KMS-11 (cell line): Measurements from ENCODE around the gene CEP41.

Source experiments
- H2AFZ ChIP-seq: fragments of 200-600 bp; sonication (generic); 2 replicates; pipeline ENCODE4 v1.6.1; 2016; ENCODE audit warnings: antibody characterized with exemption, mixed run types, low read depth
- H3K27ac ChIP-seq: fragments of 200-600 bp; sonication (generic); 2 replicates; pipeline ENCODE4 v1.6.1; 2016; ENCODE audit warnings: mild to moderate bottlenecking, mixed run types
- H3K27me3 ChIP-seq: fragments of 200-600 bp; sonication (generic); 2 replicates; pipeline ENCODE4 v1.6.1; 2017; ENCODE audit warnings: mild to moderate bottlenecking, low read depth, mixed run types, moderate library complexity; ENCODE audit not compliant: insufficient read depth
- H3K36me3 ChIP-seq: fragments of 200-600 bp; sonication (generic); 2 replicates; pipeline ENCODE4 v1.6.1; 2017; ENCODE audit warnings: mild to moderate bottlenecking, mixed run types; ENCODE audit not compliant: insufficient read depth
- H3K4me1 ChIP-seq: fragments of 200-600 bp; sonication (generic); 2 replicates; pipeline ENCODE4 v1.6.1; 2016; ENCODE audit warnings: mild to moderate bottlenecking, low read depth, mixed run types; ENCODE audit not compliant: poor library complexity, severe bottlenecking
- H3K4me2 ChIP-seq: fragments of 200-600 bp; sonication (generic); 2 replicates; pipeline ENCODE4 v1.7.0; 2016; ENCODE audit warnings: mild to moderate bottlenecking, mixed run types
- H3K4me3 ChIP-seq: fragments of 200-600 bp; sonication (generic); IDR thresholded peaks from 2 replicates; pipeline ENCODE4 v1.6.1; 2017; ENCODE audit warnings: low read depth, low read length, mixed read lengths; ENCODE audit not compliant: insufficient read depth
- H3K79me2 ChIP-seq: fragments of 200-600 bp; sonication (generic); 2 replicates; pipeline ENCODE4 v1.6.1; 2016; ENCODE audit warnings: low read depth, mixed run types; ENCODE audit not compliant: insufficient read depth
- H3K9ac ChIP-seq: fragments of 200-600 bp; sonication (generic); 2 replicates; pipeline ENCODE4 v1.6.1; 2016; ENCODE audit warnings: mild to moderate bottlenecking, mixed run types
- H4K20me1 ChIP-seq: fragments of 200-600 bp; sonication (generic); 2 replicates; pipeline ENCODE4 v1.6.1; 2016; ENCODE audit warnings: mild to moderate bottlenecking, mixed run types; ENCODE audit not compliant: insufficient read depth
- CTCF ChIP-seq: fragments of 200-600 bp; sonication (generic); conservative IDR thresholded peaks from 2 replicates; pipeline ENCODE4 v1.6.1; 2017; ENCODE audit warnings: low read depth, mild to moderate bottlenecking, antibody characterized with exemption, low read length, moderate library complexity, mixed read lengths

The CEP41 gene

GRCh38 chr7:130417213-130417612 is 23.6 kb downstream of the CEP41 start:
- Histone ChIP-seq H3K4me3 (no peak overlapping the region), H3K4me1 (peaks cover 23% of the 10 kb centered on the region), H2AFZ (no peak overlapping the region)

GRCh38 chr7:130415006-130415405 is 25.8 kb downstream of the CEP41 start:
- Histone ChIP-seq H3K27me3 (no peaks in the 10 kb centered on the region), H3K4me3 (no peak overlapping the region), H4K20me1 (no peaks in the 10 kb centered on the region), H3K9ac (no peak overlapping the region), H3K4me2 (no peak overlapping the region), H3K4me1 (peaks cover 7% of the 10 kb centered on the region), H3K79me2 (no peaks in the 10 kb centered on the region), H3K36me3 (no peaks in the 10 kb centered on the region), H2AFZ (no peak overlapping the region), H3K27ac (no peak overlapping the region)
- TF ChIP-seq CTCF = no peak

More at GRCh38 chr7:130417213-130417612, 23.6 kb downstream of the CEP41 start:
- H3K9ac ChIP-seq = no peak overlapping the region
- no peaks in the 10 kb centered on the region for H3K36me3 ChIP-seq
- H3K4me2 ChIP-seq = no peak overlapping the region
- H3K79me2 ChIP-seq = no peaks in the 10 kb centered on the region
- TF ChIP-seq CTCF = no peak
- no peaks in the 10 kb centered on the region for H3K27me3 ChIP-seq
- H4K20me1 ChIP-seq = no peaks in the 10 kb centered on the region
- H3K27ac ChIP-seq = no peak overlapping the region

- Histone ChIP-seq H3K4me3 (no peak overlapping the region), H3K4me1 (no peaks in the 10 kb centered on the region), H2AFZ (no peak overlapping the region), H3K27ac (no peak overlapping the region), H3K79me2 (no peaks in the 10 kb centered on the region), H3K36me3 (no peaks in the 10 kb centered on the region), H3K27me3 (no peaks in the 10 kb centered on the region), H3K9ac (no peak overlapping the region), H4K20me1 (no peaks in the 10 kb centered on the region), H3K4me2 (no peak overlapping the region)
- TF ChIP-seq CTCF = no peak
These were observed 27.6 kb downstream of the CEP41 start for GRCh38 chr7:130413201-130413600.

DNA sequence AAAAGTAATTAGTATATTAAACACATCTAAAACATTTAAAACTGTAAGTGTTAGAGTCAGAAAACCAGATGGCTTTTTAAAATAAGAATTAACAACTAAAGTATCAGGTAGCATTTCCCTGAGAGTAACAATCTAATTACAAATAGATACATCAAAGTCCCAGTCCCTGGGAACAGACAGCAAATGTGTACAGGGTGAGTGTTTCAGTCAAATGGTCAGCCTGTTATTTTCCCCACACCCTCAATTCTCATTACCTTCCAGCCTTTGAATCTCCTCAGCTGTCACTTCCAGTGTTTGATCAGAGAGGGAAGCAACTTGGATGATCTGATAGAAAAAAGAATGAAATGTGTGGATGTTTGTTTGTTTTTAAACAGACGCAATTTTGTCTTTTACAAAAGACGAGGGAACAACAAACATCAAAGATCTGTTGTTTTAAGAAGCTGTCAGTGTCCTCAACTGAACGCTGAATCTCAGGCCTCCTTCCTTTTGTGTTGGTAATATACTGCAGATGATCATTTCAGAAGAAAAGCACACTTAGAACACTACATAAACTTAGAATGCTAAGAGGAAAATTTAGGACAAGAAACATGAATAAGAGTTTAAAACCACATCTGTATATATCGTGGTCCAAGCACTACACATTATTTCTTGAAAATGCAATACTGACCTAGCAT is 29.8 kb downstream of the CEP41 start:
- Histone ChIP-seq H3K27ac (no peak overlapping the region), H2AFZ (no peak overlapping the region), H3K79me2 (no peaks in the 10 kb centered on the region), H4K20me1 (no peaks in the 10 kb centered on the region), H3K4me1 (no peaks in the 10 kb centered on the region), H3K9ac (no peak overlapping the region), H3K27me3 (no peaks in the 10 kb centered on the region), H3K4me3 (no peak overlapping the region), H3K4me2 (no peak overlapping the region), H3K36me3 (no peaks in the 10 kb centered on the region)
- TF ChIP-seq CTCF = no peak
